ELF-1 (cell line): Measurements from ENCODE around the gene CD52.

ENCODE experiments used
- DNase-seq: peaks from one replicate; pipeline ENCODE4 v3.0.0-alpha.2; 2016; ENCODE audit warnings: low read depth, low spot score

Gene CD52

DNA sequence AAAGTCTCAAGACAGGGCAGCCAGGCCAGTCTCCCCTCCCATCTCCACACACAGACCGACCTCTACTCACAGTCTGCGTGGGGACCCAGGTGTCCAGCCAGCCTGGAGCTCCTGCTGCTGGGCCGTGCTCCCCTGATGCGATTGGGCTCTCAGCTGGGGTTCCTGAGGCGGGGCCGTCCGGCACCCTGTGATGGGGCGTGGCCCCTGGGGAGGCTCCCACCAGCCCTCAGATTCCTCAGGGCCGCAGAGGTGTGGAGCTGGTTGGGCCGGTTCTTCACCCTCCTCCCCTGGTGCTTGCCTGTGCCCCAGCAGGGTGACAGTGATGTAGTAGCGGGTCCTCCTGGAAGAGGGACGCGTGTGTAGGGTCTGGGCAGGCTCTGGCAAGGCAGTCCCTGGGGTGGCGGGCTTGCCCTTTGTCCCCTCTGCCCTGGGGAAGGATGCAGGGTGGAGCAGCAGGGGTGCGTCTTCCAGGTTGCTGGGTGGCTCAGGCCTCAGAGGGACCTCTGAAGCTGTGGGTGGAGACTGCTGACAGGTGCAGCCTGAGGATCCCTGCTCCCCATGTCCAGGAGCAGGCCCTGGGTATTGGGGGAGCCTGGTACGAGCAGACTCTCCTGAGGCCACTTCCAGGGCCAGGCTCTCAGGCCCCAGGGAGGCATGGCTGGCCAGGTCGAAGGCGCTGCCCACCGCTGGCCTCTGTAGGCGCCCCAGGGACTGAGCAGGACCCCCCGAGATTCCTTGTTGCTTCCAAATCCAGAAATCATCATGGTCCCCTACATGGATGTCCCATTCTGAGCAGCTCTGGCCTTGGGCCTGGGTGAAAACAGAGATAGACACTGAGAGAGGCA is 36.4 kb downstream of the CD52 start, which contains the start of gene CRYBG2:
TSS of gene CRYBG2 (minus strand) at position 155 of the 845 bp plus-strand sequence. CDS start 7,473 bp downstream, outside the sequence.
- DNase-seq: peak; percentile 81

DNA sequence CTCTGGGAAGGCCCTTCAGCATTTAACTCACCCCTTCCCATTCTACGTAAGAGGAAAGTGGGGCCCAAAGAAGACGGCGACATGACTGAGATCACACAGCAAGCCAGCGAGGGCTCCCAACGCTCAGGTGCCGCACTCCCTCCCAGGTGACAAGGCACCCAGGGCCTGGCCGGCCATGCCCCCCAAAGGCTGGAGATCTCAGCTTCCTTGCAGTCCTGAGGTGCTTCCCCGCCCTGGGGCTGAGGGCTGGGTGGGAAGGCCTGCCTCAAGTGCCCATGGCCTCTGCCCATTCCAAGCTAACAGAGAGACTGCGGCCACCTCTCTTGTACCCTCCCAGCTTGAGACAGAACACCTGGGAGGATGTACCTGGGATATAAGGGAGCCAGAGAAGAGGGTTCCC is 37.2 kb downstream of the CD52 start:
- DNase-seq: no peak

DNA sequence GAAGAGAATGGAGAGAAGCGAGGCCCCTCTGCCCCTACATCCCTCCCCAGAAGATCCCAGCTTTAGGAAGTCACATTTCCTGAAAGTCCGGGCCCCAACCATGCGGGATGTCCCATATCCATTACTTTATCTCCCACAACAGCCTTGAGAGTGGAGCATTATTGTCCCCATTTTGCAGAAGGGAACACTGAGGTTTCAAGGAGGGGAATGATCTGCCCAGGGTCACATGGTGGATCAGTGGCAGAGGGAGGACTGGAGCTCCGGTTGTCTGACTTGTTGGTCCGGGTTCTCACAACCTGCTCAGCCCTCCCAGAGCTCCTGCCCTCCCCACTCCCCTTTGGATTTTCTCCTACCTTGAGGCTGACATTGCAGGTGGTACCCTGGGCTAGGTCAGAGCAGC is 38.3 kb downstream of the CD52 start:
- DNase-seq: no peak

DNA sequence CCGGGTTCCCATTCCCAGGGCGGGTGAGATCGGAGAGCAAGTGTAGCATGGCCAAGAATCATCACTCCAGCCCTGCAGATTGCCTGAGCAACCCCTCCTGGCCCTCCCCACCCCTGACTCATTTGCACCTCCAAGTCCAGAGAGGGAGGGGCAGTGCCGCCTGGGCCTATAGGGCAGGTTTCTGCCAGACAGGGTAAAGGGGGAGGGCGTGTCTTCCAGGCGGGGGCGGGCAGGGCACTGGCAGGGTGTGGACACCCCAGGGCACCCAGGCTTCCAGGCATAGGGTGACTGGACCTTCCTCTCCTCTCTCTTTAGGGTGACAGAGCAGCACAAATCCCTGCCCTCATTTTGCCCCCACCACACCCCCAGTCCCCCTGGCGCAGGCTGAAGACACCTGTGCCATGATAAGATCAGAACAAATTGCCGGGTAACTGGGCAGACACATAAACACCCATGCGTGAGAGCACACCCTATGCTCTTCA is 39.4 kb downstream of the CD52 start:
- no peak for DNase-seq

DNA sequence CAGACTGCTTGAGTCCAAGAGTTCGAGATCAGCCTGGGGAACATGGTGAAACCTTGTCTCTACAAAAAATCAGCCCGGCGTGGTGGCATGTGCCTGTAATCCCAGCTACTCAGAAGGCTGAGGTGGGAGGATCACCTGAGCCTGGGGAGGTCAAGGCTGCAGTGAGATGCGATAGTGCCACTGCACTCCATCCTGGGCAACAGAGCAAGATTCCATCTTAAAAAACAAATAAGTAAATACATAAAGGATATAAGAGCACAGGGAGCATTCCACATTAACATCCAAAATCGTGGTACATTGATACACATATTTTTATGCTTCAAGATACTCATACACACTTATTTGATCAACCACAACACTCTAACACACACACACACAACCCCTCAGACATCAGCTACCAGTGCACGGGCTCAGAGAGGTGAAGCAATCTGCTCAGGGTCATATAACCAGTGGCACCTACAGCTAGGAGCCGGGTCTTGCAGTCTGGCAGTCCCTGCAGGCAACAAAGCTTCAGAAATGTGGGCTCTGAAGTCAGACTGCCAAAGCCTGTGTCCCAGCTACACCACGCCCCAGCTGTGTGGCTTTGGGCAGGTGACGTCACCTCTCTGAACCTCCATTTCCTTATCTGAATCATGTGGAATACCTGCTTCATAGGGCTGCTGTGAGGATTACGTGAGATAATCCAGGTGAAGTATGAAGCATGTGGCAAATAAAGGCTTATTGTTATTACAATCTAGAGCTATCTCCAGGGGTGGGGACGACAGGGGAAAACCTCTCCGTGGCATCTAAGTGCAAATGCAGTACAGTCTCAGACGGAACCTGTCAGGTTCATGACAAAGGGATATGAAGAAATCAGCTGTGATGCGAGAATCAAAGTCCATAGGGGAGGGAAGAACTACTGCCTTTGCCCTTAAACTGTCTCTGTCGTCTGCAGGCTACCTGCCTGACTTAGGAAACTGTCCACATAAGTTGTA is 40.9 kb downstream of the CD52 start:
- peak; percentile 75 for DNase-seq

DNA sequence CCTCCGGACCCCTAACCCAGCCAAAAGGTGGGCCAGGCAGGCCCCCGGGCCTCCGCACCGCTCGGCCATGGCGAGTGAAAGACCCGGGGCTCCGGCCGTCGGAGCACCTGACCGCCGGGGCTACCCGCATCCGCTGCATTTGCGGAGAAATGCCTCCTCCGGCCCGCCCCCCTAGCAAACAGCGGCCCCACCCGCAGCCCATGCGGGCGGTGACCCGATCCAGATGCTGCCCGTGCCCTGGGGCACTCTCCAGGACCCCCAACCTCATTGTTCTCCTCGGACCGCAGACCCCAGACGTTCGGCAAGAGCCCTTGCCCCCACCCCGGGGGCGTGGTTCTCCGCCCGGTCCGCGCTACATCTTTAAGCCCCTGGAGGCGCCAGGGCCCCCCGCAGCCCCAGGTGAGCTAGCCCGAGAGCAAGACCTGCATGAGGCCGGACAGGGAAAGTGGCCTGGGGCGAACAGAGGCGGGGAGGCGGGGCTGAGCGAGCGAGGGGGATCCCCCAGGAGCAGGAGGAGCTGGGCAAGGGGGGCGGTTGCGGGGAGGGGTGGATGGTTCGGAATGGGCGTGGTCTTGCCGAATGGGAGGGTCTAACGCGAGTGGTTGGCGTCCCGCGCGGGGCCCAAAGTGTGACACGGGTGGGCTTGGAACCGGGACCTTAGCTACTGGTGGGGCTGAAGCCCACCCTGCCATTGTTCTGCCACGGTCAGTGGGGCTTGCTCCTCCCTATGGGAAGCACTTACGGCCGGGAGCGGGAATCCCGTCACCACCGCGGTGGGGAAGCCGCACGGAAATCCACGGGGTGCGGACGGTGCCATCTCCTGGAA is 42.4 kb downstream of the CD52 start:
- peak; percentile 69 for DNase-seq

DNA sequence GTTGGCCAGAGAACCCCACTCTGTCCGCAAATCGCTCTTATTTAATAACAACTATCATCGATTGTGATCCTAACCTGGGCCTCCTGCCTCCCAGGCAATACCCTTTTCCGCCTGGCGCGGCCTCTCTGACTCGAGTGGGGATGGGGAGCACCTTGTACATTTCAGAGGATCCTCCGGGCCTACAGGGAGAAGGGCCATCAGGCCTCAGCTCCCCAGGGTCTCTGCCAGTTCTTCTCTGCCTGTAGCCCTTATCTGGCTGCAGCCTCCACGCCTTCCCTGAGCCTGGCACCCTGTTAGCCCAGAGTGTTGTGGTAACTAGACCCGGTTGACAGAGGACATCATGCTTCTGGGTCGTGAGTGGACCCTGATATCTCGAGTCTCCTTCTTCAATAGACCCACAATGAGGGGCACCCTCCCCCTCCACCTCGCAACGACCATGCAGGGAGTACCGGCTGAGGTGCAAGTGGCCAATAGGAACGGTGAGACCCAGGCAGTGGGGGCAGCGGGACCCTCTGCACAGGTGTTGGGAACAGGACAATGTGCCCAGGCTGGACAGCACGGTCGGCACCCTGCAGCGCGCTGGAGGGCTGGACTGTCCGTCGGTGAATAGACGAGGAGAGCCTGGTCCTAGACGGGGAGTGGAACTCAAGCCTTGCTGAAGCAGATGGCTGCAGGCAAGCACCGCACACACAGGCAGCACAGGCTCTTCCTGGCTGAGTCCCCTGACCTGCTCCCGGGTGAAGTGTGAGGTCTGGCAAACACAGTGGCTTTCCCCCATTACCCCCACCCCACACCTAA is 43.2 kb downstream of the CD52 start:
- DNase-seq: peak; percentile 36

DNA sequence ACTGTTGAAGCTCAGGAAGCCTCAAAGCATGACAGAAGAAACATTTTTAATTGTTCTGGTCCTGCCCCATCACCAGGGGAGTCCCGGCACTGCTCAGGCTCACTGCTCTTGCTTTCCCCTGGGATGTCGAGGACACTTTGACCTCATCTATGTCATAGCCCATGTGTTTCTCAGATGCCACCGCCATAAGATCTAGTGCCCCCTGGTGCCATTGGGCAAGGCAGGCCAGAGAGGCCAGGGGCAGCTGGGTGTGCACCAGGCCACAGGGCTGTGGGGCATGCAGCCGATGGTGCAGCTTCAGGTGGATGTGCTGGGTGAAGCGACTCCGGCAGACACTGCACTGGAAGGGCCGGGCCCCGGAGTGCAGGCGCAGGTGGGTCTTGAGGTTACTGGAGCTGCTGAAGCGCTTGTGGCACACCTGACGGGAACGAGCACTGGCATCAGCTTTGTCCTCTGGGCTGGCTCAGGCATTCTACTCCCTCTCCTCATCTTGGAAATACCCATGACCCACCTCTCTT is 43.9 kb downstream of the CD52 start:
- no peak for DNase-seq

DNA sequence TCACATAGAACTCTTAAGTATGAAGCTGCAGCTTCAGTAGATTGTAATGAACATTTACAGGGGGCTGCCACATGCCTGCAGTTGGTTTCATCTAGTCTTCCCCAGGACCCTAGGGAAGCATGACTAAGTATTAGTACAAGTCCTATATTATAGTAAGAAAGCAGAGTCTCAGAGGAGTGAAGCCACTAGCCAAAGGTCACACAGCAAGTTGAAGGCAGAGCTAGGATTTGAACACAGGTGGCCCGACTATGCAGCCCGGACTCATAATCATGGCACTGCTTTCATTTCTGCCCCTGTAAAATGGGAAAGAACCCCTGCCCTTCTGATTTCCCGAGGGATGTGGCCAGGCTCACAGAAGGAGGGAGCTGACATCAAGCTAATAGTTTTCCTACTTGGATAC is 44.6 kb downstream of the CD52 start:
- no peak for DNase-seq

DNA sequence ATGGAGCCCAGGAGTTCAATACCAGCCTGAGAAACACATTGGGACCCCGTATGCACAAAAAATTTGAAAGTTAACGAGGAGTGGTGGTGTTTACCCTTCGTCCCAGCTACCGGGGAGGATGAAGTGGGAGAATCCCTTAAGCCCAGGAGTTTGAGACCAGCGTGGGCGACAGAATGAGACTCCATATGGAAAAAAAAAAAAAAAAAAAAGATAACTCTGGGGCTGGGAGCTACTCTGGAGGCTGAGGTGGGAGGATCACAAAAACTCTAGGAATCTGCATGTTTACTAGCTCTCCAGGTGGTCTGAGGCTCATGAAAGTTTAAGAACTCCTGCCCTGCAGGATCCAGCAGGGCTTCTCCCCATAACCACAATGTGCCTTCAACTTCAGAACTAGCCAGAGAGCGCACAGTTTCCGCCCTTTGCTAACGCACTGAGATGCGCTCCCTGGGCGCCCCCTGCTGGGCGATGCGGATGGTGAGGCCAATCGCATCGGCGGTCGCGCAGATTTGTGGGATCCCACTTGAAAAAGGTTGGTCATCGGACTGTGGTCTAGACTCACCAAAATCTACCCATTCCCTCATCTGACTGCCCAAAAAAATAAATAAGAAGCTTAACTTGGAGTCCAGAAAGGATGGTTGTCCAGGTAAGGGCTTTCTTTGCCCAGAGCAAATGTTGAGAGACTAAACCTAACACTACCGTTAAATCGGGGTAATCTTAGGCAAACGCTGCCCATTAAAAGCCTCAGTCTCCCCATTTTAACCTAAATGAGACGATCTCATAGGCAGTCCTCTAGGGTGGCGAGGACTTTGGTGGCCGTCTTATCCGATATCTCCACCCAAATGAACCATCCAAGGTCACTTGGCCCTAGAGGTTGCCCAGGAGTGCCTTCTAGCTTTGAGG is 46.0 kb downstream of the CD52 start:
- peak; percentile 86 for DNase-seq

DNA sequence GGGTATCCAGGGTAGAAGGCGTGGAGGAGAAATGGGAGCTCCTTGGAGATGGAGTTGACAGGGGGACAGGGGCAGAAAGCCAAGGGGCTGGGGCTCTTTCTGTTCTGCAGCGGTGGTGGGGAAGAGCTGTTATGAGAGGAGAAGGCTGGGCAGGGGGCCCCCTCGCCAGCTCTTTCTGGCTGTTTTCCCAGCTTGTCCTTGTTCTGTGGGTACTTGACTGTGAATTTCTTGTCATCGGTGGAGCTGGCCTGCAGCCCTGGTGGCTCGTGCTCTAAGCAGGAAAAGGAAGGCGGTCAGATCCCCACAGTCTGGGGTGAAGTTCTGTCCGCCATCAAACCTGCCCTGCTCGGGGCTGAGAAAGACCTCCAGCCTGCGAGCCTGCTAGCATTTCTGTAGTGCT is 47.2 kb downstream of the CD52 start:
- DNase-seq: no peak

DNA sequence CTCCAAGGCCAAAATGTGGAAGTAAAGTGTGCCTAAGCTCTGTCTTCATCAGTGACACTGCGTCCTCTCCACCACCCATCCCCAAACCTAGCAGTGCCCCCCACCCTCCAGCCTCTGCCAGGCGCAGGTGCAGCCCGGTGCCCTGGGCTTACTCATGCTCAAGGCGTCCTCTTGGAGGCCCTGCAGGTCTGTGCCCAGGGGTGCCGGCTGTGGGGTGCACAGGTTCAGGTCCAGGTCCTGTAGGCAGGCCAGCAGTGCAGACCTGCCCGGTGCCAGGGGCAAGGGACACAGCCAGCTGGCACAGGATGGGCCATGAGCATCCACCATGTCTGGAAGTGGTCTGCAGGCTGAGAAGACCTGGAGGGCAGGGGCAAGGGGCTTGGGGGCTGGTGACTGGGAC is 49.7 kb downstream of the CD52 start:
- no peak for DNase-seq

DNA sequence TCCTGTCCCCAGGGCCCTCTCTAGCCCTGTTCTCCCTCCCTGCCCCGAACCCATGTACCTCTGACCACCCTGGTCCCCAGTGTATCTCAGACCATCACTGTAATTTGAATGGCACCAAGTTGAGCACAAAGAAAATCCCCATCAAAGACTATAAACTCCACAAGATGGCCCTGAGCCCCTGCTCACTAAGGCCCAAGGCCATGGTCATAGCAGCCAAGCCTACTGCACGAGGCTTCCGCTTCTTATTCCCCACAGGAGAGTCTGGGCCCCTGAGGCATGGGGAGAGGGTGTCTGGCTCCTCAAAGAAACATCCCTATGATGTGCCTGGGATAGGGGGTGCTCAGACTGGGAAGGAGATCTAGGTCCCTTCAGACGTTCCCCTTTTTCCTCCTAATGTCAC is 50.2 kb downstream of the CD52 start:
- DNase-seq: no peak

DNA sequence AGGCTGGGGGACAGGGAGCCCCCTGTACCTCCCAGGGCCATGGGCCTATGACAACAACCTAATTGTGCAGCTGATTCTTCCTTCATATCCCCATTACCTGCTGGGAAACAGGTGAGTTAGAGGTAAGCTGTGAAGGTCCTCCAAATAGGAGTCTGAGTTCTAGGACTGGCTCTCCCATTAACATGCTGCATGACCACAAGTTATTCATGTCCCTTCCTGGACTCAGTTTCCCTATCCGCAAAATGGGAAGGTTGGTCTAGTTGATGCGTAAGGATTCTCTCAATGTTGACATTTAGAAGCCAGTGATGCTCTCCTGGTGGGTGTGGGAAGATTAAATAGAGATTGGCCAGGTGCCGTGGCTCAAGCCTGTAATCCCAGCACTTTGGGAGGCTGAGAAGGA is 50.7 kb downstream of the CD52 start:
- no peak for DNase-seq
